Nephron (organoid): Measurements from ENCODE around the gene FGFRL1.
A peak's percentile ranks its signal among the peaks of the same experiment; 100 is the strongest.

ENCODE experiments used
- H3K27ac Mint-ChIP-seq, 3 experiments: 2 replicates each; pipeline ENCODE4 v1.8.0; 2020; ENCODE audit warnings: mixed read lengths in 3 of 3, mild to moderate bottlenecking in 2 of 3, moderate library complexity in 1 of 3
- H3K27me3 Mint-ChIP-seq: 2 replicates; pipeline ENCODE4 v1.8.0; 2021; ENCODE audit warnings: low read depth, mild to moderate bottlenecking, moderate library complexity, mixed read lengths
- H3K36me3 Mint-ChIP-seq: 2 replicates; pipeline ENCODE4 v1.8.0; 2020; ENCODE audit warnings: low read depth, mixed read lengths
- H3K4me1 Mint-ChIP-seq: 2 replicates; pipeline ENCODE4 v1.8.0; 2020; ENCODE audit warnings: mixed read lengths
- H3K4me3 Mint-ChIP-seq, 3 experiments: 2 replicates each; pipeline ENCODE4 v1.8.0; 2020; ENCODE audit warnings: mild to moderate bottlenecking in 3 of 3, mixed read lengths in 3 of 3, moderate library complexity in 2 of 3
- H3K9me3 Mint-ChIP-seq: 2 replicates; pipeline ENCODE4 v1.8.0; 2020; ENCODE audit warnings: mixed read lengths
- CTCF ChIP-seq, 3 experiments: fragments of 200-600 bp; sonication (generic); IDR thresholded peaks; one replicate each; pipeline ENCODE4 v1.5.0; 2021; ENCODE audit warnings: antibody characterized with exemption in 3 of 3; ENCODE audit not compliant: unreplicated experiment in 3 of 3

FGFRL1 gene

GRCh38 chr4:1012034-1012739 lies 761 bp downstream of the FGFRL1 start:
- no peak for TF ChIP-seq CTCF (IDR thresholded peaks at IDR 0.05; ENCODE audit: unreplicated experiment in 3 of 3)
- Mint-ChIP-seq H3K4me1 (peaks cover 18% of the 10 kb centered on the region), H3K9me3 (peaks cover 3% of the 10 kb centered on the region), H3K27ac (no peak overlapping the region), H3K4me3 (peak overlapping the region; percentile 66 to 74 (median 73)), H3K36me3 (peaks cover 5% of the 10 kb centered on the region), H3K27me3 (peaks cover 27% of the 10 kb centered on the region)

- Mint-ChIP-seq H3K27ac (peak overlapping the region; percentile 60 to 90 (median 79)), H3K4me1 (peaks cover 27% of the 10 kb centered on the region), H3K27me3 (peaks cover 14% of the 10 kb centered on the region), H3K36me3 (peaks cover 5% of the 10 kb centered on the region), H3K4me3 (peak overlapping the region; percentile 77 to 84 (median 84)), H3K9me3 (no peaks in the 10 kb centered on the region)
- no peak for TF ChIP-seq CTCF (IDR thresholded peaks at IDR 0.05; ENCODE audit: unreplicated experiment in 3 of 3)
These were observed 2.0 kb downstream of the FGFRL1 start for GRCh38 chr4:1013225-1014073.

GRCh38 chr4:1014291-1015167 lies 3.1 kb downstream of the FGFRL1 start:
- peaks cover 28% of the 10 kb centered on the region for H3K4me1 Mint-ChIP-seq
- no peaks in the 10 kb centered on the region for H3K9me3 Mint-ChIP-seq
- H3K4me3 Mint-ChIP-seq = peak overlapping the region; percentile 77 to 84 (median 84)
- H3K27me3 Mint-ChIP-seq = peaks cover 6% of the 10 kb centered on the region
- peak overlapping the region; percentile 60 to 90 (median 79) for H3K27ac Mint-ChIP-seq
- no peak for TF ChIP-seq CTCF (IDR thresholded peaks at IDR 0.05; ENCODE audit: unreplicated experiment in 3 of 3)
- H3K36me3 Mint-ChIP-seq = peaks cover 5% of the 10 kb centered on the region

- Mint-ChIP-seq H3K4me3 (no peak overlapping the region), H3K4me1 (peaks cover 33% of the 10 kb centered on the region), H3K36me3 (peaks cover 5% of the 10 kb centered on the region), H3K27ac (peak overlapping the region in 1 of 3 experiments; percentile 45), H3K9me3 (no peaks in the 10 kb centered on the region), H3K27me3 (peaks cover 6% of the 10 kb centered on the region)
- TF ChIP-seq CTCF (IDR thresholded peaks at IDR 0.05; ENCODE audit: unreplicated experiment in 3 of 3) = peak; percentile 15 to 30 (median 26)
These were observed 3.8 kb downstream of the FGFRL1 start for GRCh38 chr4:1015179-1015578.

- Mint-ChIP-seq H3K4me3 (no peak overlapping the region), H3K4me1 (peaks cover 33% of the 10 kb centered on the region), H3K27ac (peak overlapping the region in 1 of 3 experiments; percentile 45), H3K27me3 (no peaks in the 10 kb centered on the region), H3K36me3 (peaks cover 5% of the 10 kb centered on the region), H3K9me3 (no peaks in the 10 kb centered on the region)
- TF ChIP-seq CTCF (IDR thresholded peaks at IDR 0.05; ENCODE audit: unreplicated experiment in 3 of 3) = no peak
These were observed 4.3 kb downstream of the FGFRL1 start for GRCh38 chr4:1015746-1016145.
